HG03558 (cell line): ENCODE measurements around the gene EFCAB6.

Experiments
- ATAC-seq: cut with Tn5 transposase; IDR thresholded peaks from one replicate; pipeline ENCODE4 v1.9.1; 2021; ENCODE audit warnings: moderate number of reproducible peaks; ENCODE audit not compliant: unreplicated experiment; ENCODE audit errors: extremely low read depth

Gene EFCAB6

DNA sequence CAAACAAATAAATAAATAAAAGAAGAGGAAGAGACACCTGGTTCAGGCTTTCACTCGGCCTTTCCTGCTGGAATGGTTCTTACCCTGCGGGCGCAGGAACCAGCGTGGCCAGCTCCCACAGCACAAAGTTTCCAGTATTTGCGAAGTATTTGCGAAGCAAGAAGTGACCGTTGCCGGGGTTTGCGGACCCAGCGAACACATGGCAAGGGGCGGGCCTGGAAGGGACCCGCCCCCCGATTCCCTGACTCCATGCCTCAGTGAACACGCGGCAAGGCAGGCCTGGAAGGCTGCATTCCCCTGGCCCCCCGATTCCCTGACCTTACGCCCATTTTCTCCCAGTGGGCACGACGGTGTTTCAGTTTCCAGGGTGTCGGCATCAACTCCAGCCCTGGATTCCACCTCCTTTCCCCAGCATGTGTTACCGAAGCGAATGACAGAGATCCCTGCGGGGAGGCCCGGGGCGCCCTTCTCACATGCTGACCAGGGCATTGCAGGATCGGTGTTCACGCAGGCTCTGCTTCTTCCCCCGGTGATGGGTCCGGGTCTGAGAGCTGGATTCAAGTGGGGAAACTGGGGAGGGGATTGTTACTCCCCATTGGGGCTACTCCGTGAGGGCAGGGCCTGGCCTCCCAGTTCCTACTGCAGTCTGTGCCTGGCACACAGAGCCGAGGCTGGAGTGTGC is 297.5 kb downstream of the EFCAB6 start:
- ATAC-seq, result no peak

- ATAC-seq, result no peak
Observed at GRCh38 chr22:43512279-43512678, 299.8 kb downstream of the EFCAB6 start.

GRCh38 chr22:43511276-43511910 is 300.7 kb downstream of the EFCAB6 start:
- ATAC-seq, result no peak

- ATAC-seq, result no peak
Observed at GRCh38 chr22:43510281-43511070, 301.6 kb downstream of the EFCAB6 start.

GRCh38 chr22:43509337-43509736 is 302.8 kb downstream of the EFCAB6 start:
- no peak for ATAC-seq

DNA sequence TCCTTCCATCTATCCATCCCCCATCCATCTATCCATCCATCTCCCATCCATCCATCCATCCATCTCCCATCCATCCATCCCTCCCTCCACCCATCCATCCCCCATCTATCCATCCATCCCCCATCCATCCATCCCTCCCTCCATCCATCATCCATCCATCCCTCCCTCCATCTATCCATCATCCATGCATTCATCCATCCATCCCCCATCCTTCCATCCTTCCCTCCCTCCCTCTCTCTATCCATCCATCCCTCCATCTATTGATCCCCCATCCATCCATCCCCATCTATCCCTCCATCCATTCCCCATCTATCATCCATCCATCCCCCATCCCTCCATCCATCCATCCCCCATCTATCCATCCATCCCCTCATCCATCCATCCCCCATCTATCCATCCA is 303.6 kb downstream of the EFCAB6 start:
- no peak for ATAC-seq

DNA sequence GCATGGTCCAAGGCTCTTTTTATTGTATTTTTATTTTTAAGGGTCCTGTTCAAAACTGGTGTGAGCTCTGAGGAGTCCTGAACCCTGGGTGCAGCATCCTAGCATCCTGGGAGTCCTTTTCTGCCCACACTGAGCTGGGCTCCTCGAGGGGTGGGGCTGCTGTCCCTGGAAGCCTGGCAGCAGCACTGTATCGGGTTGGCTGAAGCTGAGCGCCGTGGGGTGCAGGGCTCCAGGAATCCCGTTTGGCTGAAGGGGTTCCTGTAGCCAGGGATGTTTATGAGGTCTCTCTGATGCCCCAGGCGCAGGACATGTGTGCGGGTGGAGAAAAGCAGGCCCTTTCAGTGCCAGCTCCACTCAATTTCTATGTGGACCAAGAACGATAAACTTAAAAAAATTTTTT is 304.9 kb downstream of the EFCAB6 start:
- ATAC-seq, result no peak

GRCh38 chr22:43506487-43506886 is 305.6 kb downstream of the EFCAB6 start:
- no peak for ATAC-seq

DNA sequence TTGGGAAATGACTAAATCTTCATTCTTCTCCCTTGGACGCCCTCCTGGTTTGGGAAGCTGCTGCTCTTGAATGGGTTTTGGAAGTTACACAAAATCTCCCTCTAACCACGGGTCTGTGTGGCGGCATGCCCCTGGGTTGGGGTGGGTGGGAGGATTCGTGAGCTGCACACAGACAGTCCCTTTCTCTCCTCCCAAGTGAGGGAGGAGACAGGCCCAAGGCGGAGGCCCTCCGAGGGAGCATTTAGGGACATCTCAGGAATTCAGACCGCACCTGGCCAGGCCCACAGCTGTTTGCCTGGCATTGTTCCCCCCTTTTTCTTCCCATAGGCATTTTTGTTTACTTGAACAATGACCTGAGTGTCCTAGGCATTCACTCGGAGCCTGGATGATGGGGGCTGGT is 306.2 kb downstream of the EFCAB6 start:
- ATAC-seq, result no peak

DNA sequence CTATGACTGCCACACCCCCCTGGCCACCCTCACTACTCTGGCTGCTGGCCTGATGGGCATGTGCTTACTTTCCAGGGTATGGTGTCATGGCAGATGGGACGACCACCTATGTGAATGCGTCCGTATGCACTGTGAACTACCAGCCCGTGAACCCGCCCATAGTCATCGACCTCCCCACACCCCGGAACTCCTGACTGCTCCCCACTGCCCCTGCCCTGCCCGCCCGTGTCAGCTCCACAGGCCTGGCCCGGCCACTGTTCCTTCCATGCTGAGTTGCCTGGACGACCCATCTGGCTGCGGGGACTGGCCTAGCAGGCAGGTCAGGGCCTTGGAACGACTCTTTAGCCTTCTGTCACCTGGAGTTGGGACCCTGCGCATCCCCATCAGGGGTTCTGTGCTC is 306.7 kb downstream of the EFCAB6 start:
- ATAC-seq, result no peak

DNA sequence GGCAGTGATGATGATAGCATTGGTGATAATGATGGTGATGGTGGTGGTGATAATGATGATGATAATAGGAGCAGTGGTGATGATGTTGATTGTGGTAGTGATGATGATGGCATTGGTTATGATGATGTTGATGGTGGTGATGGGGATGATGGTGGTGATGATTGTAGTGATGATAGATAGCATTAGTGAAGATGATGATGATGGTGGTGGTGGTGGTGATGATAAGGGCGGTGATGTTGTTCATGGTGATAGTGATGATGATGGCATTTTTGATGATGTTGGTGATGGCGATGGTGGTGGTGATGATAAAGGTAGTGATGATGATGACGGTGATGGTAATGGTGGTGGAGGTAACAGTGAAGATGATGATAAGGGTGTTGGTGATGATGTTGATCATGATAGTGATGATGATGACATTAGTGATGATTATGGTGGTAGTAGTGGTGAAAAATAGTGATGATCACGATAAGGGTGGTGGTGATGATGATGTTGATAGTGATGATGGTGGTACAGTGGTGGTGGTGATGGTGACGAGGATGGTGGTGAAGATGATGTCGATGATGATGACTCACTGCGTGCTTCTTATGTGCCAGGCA is 307.3 kb downstream of the EFCAB6 start:
- no peak for ATAC-seq

- ATAC-seq, result no peak
Observed at GRCh38 chr22:43504068-43504467, 308.0 kb downstream of the EFCAB6 start.

DNA sequence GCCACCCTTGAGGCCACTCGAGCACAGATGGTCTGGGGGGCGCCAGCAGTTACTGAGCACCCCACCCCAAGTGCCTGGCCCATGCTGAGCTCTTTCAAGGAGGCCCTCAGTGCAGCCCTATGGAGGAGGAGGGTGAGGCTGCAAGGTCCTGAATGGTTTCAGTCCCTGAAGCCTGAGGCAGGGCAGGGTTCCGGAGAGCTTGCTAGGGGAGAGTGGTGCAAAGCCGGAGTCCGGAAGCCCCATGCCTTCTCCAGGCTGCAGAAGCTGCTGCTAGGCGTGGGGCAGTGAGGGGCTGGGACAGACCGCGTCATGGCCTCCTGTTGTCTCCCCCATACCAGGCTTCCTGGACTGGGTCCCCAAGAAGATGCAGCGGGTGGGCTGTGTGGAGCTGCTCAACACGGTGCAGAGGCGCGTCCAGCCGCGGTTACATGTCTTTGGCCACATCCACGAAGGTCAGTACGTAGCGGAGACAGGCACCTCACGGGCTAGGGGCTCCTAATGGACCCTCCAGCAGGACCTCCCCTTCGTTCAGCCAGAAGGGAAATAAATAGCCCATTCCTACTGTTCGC is 309.7 kb downstream of the EFCAB6 start:
- no peak for ATAC-seq

DNA sequence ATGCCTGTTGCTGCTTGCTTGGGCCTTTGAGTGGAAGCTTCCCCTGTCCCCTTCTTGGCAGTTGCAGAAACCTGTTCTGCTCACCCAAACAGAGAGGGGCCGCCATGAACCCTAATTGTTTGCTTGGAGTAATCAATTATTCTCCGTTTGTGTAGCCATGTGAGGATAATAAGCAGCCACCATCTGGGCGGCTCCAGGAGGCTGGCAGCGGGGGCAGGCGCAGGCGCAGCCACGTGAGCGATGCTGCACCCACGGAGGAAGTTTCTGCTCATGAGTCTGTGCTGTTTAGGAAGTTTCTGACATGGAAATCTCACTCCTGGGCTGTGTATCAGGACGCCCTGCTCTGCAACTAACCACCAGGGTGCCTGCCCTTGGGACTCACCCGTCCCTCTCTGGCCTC is 310.2 kb downstream of the EFCAB6 start:
- no peak for ATAC-seq

GRCh38 chr22:43500792-43501785 is 311.0 kb downstream of the EFCAB6 start:
- ATAC-seq, result no peak

DNA sequence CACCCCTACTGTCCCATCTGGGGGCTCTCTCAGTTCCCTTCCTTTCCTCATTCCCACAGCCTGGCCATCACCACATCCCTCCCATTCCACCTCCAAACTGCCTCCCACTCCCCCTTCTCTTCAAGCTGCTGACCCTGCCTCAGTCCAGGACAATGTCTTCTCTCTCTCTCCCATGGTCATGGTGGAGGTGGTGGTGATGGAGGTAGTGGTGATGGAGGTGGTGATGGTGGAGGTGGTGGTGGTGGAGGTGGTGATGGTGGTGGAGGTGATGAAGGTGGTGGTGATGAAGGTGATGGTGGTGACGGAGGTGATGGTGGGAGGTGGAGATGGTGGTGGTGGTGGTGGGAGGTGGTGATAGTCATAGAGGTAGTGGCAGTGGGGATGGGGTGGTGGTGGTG is 313.2 kb downstream of the EFCAB6 start:
- no peak for ATAC-seq

- ATAC-seq, result no peak
Observed at GRCh38 chr22:43497956-43498855, 313.9 kb downstream of the EFCAB6 start.

DNA sequence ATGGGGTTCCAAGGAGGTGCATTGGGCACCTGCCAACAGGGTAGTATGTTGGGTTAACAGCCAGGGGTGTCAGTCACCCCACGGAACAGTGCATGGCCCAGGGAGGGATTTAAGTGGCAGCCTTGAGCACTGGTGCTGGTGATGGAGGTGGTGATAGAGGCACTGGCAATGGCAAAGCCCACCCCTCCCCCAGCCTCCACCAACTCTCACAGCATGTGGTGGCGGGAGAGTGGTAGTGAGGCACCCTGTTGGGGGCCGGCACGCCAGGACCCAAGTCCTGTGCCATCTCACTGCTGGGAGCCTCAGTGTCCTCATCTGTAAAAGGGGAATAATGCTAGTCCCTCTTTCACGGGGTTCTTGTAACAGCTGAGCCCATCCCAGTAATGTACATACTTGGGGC is 318.8 kb downstream of the EFCAB6 start:
- ATAC-seq, result no peak

DNA sequence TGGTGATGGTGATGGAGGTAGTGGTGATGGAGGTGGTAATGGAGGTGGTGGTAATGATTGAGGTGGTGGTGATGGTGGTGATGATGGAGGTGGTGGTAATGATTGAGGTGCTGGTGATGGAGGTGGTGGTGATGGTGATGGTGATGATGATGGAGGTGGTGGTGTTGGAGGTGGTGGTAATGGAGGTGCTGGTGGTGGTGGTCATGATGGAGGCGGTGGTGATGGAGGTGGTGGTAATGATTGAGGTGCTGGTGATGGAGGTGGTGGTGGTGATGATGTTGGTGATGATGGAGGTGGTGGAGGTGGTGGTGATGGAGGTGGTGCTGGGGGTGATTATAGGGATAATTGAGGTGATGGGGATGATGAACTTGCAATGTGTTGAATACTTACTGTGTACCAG is 320.4 kb downstream of the EFCAB6 start:
- no peak for ATAC-seq
